Body of pancreas (tissue), 4 donors: ENCODE measurements around the gene GPS1. TPM values are rescaled to one million over a fixed set of nuclear protein-coding genes. Genes with fewer than 3 reads are reported as not detected.
A peak's percentile ranks its signal among the peaks of the same experiment; 100 is the strongest.

Experiments
- ATAC-seq: fragments of 150-250 bp; one replicate; pipeline ENCODE4 v1.9.1; 2016
- DNase-seq, 4 donors: peaks; one replicate each; pipeline ENCODE4 v3.0.0-alpha.2; 2019
- H3K27ac ChIP-seq, 4 donors: fragments of 200-600 bp; sonication (generic); 1 replicate in 3 of 4; 2 replicates in 1 of 4; pipeline versions ENCODE4 v1.5.1 to v1.6.1; 2016 to 2019; ENCODE audit warnings: mild to moderate bottlenecking in 1 of 4, mixed read lengths in 1 of 4, moderate library complexity in 1 of 4
- H3K27me3 ChIP-seq, 2 donors: fragments of 200-600 bp; sonication (generic); one replicate each; pipeline ENCODE4 v1.6.0; 2016; ENCODE audit warnings: mild to moderate bottlenecking in 1 of 2
- H3K36me3 ChIP-seq, 2 donors: fragments of 200-600 bp; sonication (generic); replicated peaks in 1 of 2; 2 replicates each; pipeline ENCODE4 v1.5.1; 2016; ENCODE audit warnings: low read depth in 2 of 2; ENCODE audit not compliant: insufficient read depth in 1 of 2
- H3K4me1 ChIP-seq: fragments of 200-600 bp; sonication (generic); one replicate; pipeline ENCODE4 v1.6.0; 2016
- H3K4me3 ChIP-seq, 2 donors: fragments of 200-600 bp; sonication (generic); 1 replicate in 1 of 2; 2 replicates in 1 of 2; pipeline ENCODE4 v1.5.1; 2016 to 2019
- H3K9me3 ChIP-seq, 3 donors: fragments of 200-600 bp; sonication (generic); 1 replicate in 2 of 3; 2 replicates in 1 of 3; pipeline ENCODE4 v1.5.1; 2016
- POLR2A ChIP-seq, 3 donors: fragments of 450-650 bp; IDR thresholded peaks; one replicate each; pipeline ENCODE4 v1.6.1; 2016; ENCODE audit warnings: antibody characterized with exemption in 3 of 3, mild to moderate bottlenecking in 2 of 3
- WGBS, 2 donors: methylation state at CpG; one replicate each; pipeline ENCODE4 v1.1.5; 2017; 5-methylcytosine and 5-hydroxymethylcytosine counted together
- intact Hi-C: fragments of 100-400 bp; cut with DNase I; formaldehyde crosslinking; loops from one replicate; pipeline ENCODE4 v1.15.1; 2023
- total RNA-seq, 2 donors: library from RNA; depleted of rRNA; stranded (reverse); fragments of >200 nt; gene quantifications; one replicate each; pipeline ENCODE4 v1.1.0, GENCODE V29; 2016
- TF ChIP-seq, protein P1 (sequence below), 7 experiments: fragments of 450-650 bp in 4 of 7; fragments of 200-600 bp in 3 of 7; sonication (generic) in 3 of 7; IDR thresholded peaks; one replicate each; pipeline ENCODE4 v1.5.1; 2016 to 2019; ENCODE audit warnings: antibody characterized with exemption in 7 of 7

The GPS1 gene
- total RNA-seq, 2 donors from 2014 or later, result 63.0 to 86.4 TPM

DNA sequence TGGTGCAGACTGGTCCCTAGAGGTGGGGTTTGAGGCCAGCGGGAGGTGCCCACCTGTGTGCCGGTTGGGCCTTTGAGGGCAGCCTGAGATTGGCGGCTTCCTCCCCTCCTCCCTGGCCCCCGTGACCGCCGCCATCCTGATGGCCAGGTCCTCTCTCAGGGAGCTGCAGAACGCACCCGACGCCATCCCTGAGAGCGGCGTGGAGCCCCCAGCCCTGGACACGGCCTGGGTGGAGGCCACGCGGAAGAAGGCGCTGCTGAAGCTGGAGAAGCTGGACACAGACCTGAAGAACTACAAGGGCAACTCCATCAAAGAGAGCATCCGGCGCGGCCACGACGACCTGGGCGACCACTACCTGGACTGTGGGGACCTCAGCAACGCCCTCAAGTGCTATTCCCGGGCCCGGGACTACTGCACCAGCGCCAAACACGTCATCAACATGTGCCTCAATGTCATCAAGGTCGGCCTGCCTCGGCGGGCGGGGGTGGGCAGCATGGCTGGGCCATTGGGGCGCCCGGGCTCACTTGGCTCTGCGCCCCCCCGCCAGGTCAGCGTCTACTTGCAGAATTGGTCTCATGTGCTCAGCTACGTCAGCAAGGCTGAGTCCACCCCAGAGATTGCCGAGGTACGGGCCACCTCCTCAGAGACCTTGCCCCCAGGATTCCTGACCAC, 2.8 kb downstream of the GPS1 start:
- WGBS, 2 donors, result 83 to 88% methylated on average over 7 to 36 of the region's 38 CpGs
- Histone ChIP-seq H3K36me3 (peaks cover 5 to 19% of the 10 kb centered on the region in 2 donors), H3K4me3 (no peak overlapping the region), H3K27ac (no peak overlapping the region), H3K4me1 (peaks cover 33% of the 10 kb centered on the region), H3K9me3 (no peaks in the 10 kb centered on the region), H3K27me3 (no peaks in the 10 kb centered on the region)
- TF ChIP-seq, protein P1, sequence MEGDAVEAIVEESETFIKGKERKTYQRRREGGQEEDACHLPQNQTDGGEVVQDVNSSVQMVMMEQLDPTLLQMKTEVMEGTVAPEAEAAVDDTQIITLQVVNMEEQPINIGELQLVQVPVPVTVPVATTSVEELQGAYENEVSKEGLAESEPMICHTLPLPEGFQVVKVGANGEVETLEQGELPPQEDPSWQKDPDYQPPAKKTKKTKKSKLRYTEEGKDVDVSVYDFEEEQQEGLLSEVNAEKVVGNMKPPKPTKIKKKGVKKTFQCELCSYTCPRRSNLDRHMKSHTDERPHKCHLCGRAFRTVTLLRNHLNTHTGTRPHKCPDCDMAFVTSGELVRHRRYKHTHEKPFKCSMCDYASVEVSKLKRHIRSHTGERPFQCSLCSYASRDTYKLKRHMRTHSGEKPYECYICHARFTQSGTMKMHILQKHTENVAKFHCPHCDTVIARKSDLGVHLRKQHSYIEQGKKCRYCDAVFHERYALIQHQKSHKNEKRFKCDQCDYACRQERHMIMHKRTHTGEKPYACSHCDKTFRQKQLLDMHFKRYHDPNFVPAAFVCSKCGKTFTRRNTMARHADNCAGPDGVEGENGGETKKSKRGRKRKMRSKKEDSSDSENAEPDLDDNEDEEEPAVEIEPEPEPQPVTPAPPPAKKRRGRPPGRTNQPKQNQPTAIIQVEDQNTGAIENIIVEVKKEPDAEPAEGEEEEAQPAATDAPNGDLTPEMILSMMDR (IDR thresholded peaks at IDR 0.05), result no peak
- TF ChIP-seq POLR2A (IDR thresholded peaks at IDR 0.05), result no peak
- DNase-seq (peak in 1 of 4 donors; percentile 8), ATAC-seq (no peak)
- intact Hi-C loops, result no loop called here

DNA sequence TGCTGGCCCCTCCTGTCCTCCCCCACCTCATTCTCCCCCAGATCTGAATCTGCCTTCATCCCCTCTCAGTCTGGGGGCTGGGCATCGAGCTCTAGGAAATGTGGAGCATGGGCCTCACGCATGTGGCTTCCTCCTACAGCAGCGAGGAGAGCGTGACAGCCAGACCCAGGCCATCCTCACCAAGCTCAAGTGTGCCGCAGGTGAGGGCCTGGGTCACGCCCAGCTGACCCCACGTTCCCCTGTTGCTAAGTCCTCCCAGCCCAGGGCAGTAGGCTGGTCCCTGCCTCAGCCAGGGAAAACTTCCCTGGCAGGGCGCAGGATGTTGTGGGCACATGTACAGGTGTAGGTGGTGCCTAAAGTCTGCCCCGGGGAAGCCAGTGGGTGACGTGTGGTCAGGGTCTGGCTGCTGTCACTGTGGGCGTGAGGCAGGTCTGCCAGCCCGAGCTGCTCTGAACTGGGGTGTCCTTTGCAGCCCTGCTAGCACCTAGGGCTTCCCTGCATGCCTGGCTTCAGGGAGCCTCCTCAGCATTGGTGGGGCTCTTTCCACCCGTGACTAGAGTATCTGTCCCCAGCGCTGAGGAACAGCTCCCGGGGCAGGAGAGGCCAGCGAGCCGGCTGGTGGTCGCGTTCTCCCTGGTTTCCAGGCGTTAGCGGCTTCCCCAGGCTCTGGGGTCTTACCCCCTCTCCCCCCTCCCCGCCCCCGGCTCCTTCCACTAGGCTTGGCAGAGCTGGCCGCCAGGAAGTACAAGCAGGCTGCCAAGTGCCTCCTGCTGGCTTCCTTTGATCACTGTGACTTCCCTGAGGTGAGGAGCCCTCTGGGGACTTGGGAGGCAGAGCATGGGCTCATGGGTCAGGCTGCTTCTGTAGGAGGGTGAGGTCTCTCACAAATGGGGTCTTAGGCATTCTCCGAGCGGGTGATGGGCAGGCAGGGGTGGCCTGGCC, 3.6 kb downstream of the GPS1 start:
- ATAC-seq, result no peak
- H3K36me3 ChIP-seq, result peaks cover 7 to 22% of the 10 kb centered on the region in 2 donors
- 87 to 88% methylated on average over 11 to 18 of the region's 26 CpGs for WGBS, 2 donors

DNA sequence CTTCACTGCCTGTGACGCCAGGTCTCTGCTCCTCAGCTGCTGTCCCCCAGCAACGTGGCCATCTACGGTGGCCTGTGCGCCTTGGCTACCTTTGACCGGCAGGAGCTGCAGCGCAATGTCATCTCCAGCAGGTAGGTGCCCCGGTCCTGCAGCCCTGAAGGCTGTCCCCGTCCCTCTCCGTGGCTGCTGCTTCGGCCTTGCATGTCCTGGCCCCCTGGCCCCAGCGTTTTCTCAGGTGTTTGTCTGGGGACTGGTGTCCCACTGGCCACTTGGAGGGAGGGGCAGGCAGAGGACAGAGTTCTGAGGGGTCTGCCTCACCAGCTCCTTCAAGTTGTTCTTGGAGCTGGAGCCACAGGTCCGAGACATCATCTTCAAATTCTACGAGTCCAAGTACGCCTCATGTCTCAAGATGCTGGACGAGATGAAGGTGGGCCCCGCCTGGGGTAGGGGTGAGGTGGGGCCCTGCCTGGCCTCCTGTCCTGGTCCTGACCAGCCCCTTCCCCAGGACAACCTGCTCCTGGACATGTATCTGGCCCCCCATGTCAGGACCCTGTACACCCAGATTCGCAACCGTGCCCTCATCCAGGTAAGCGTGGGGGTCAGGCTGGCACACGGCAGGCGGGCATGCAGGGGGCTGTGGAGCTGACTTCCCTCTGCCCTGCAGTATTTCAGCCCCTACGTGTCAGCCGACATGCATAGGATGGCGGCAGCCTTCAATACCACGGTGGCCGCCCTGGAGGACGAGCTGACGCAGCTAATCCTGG, 4.4 kb downstream of the GPS1 start:
- Histone ChIP-seq H3K27me3 (no peaks in the 10 kb centered on the region), H3K27ac (no peak overlapping the region), H3K36me3 (peaks cover 8 to 24% of the 10 kb centered on the region in 2 donors), H3K4me1 (peaks cover 18% of the 10 kb centered on the region), H3K9me3 (no peaks in the 10 kb centered on the region), H3K4me3 (no peak overlapping the region)
- ATAC-seq (no peak), DNase-seq (no peak)
- no peak for TF ChIP-seq POLR2A (IDR thresholded peaks at IDR 0.05)
- TF ChIP-seq, protein P1 (IDR thresholded peaks at IDR 0.05), result no peak
- 90 to 96% methylated on average over 17 to 27 of the region's 28 CpGs for WGBS, 2 donors
- intact Hi-C loops, result no loop called here

More for the DNA sequence above, 3.6 kb downstream of the GPS1 start:
- H3K27me3 ChIP-seq, result no peaks in the 10 kb centered on the region
- no peak overlapping the region for H3K4me3 ChIP-seq
- TF ChIP-seq POLR2A (IDR thresholded peaks at IDR 0.05), result no peak
- TF ChIP-seq, protein P1 (IDR thresholded peaks at IDR 0.05), result no peak
- intact Hi-C loops, result no loop called here
- no peaks in the 10 kb centered on the region for H3K9me3 ChIP-seq
- DNase-seq, result no peak
- H3K4me1 ChIP-seq, result peaks cover 25% of the 10 kb centered on the region
- H3K27ac ChIP-seq, result no peak overlapping the region

DNA sequence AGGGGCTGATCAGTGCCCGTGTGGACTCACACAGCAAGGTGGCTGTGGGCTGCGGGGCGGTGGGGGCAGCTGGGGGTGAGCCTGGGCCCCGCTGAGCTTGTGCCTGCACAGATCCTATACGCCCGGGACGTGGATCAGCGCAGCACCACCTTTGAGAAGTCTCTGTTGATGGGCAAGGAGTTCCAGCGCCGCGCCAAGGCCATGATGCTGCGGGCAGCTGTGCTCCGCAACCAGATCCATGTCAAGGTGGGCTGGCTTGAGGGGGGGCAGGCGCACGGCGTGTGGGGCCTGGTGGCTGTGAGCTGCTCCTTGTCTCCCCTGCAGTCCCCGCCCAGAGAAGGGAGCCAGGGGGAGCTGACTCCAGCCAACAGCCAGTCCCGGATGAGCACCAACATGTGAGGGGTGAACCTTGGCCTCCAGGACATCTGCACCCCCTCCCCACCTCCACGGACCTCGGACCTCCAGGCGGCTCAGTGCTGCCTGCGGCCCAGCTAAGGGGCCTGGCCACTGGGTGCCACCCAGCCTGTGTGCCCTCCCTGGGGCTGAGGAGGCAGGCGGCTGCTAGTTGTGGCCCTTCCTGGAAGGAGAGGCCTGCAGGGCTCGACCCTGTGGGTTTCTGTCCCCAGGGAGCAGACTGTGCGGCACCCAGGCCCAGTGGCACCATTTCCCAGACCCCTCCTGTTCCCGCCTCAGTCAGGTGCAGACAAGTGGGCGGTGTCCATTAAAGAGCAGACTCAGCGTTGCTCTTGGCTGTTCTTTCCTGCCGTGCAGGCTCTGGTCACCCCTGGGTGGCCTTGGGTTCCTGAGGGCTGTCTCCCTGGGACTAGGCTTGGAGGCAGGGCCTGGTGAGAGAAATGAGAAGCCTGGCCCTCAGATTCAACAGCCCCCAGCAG, 5.3 kb downstream of the GPS1 start:
- no peak overlapping the region for H3K27ac ChIP-seq
- H3K4me3 ChIP-seq, result no peak overlapping the region
- TF ChIP-seq, protein P1 (IDR thresholded peaks at IDR 0.05), result no peak
- no peak for TF ChIP-seq POLR2A (IDR thresholded peaks at IDR 0.05)
- DNase-seq, result no peak
- 82 to 91% methylated on average over 13 to 26 of the region's 29 CpGs for WGBS, 2 donors
- peaks cover 8 to 28% of the 10 kb centered on the region in 2 donors for H3K36me3 ChIP-seq
- H3K4me1 ChIP-seq, result peaks cover 18% of the 10 kb centered on the region
- no peaks in the 10 kb centered on the region for H3K9me3 ChIP-seq
- intact Hi-C loops, result no loop called here
- no peak for ATAC-seq
- H3K27me3 ChIP-seq, result no peaks in the 10 kb centered on the region
